Ascending aorta (tissue), 2 donors: ENCODE results near the gene TASP1. TPM values are rescaled to one million over a fixed set of nuclear protein-coding genes. Genes with fewer than 3 reads are reported as not detected.
"Not testable (repeated sequence)": the region's sequence is repeated elsewhere in the genome, so short reads cannot be mapped to it uniquely, and the experiment has no call there.

Experiments
- DNase-seq, 2 donors: peaks; one replicate each; pipeline ENCODE4 v3.0.0-alpha.2; 2019; ENCODE audit warnings: low spot score in 2 of 2
- H3K27ac ChIP-seq, 2 donors: fragments of 200-600 bp; sonication (generic); one replicate each; pipeline ENCODE4 v1.5.1; 2016 to 2017; ENCODE audit warnings: mild to moderate bottlenecking in 1 of 2
- H3K27me3 ChIP-seq: fragments of 200-600 bp; sonication (generic); one replicate; pipeline ENCODE4 v1.5.1; 2017
- H3K36me3 ChIP-seq, 2 donors: fragments of 200-600 bp; sonication (generic); one replicate each; pipeline ENCODE4 v1.5.1; 2016
- H3K4me1 ChIP-seq, 2 donors: fragments of 200-600 bp; sonication (generic); one replicate each; pipeline ENCODE4 v1.5.1; 2016 to 2017; ENCODE audit warnings: mild to moderate bottlenecking in 1 of 2
- H3K4me3 ChIP-seq, 2 donors: fragments of 200-600 bp; sonication (generic); one replicate each; pipeline ENCODE4 v1.5.1; 2016 to 2017; ENCODE audit warnings: mild to moderate bottlenecking in 1 of 2
- H3K9me3 ChIP-seq, 2 donors: fragments of 200-600 bp; sonication (generic); one replicate each; pipeline ENCODE4 v1.5.1; 2016
- CTCF ChIP-seq, 3 experiments: fragments of 200-600 bp in 2 of 3; fragments of 450-650 bp in 1 of 3; sonication (generic) in 2 of 3; IDR thresholded peaks; one replicate each; pipeline ENCODE4 v1.5.1; 2016 to 2019; ENCODE audit warnings: antibody characterized with exemption in 3 of 3, mild to moderate bottlenecking in 1 of 3, moderate library complexity in 1 of 3
- intact Hi-C: fragments of 100-400 bp; cut with DNase I; formaldehyde crosslinking; loops from one replicate; pipeline ENCODE4 v1.15.1; 2023
- total RNA-seq: library from RNA; depleted of rRNA; stranded (reverse); fragments of >200 nt; gene quantifications from one replicate; pipeline ENCODE4 v1.1.0, GENCODE V29; 2016

The TASP1 gene
- total RNA-seq, 1 donor from 2014 or later = 17.2 TPM

DNA sequence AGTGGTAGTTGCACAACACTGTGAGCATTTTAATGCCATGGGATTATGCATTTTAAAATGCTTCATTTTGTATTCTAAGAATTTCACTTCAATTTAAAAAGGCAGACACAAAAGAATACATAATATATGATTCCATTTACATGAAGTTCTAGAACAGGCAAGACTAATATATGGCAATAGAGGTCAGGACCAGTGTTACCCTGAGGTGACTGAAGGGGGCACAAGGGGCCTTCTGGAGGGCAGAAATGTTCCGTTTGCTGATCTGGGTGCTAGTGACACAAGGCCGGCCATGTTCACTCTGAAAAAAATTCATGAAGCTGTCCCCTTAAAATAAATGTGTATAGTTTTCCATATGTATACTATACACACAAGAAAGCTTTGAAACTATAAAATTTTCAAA lies 28.5 kb downstream of the TASP1 start:
- Histone ChIP-seq H3K4me3 (no peak overlapping the region), H3K9me3 (no peaks in the 10 kb centered on the region), H3K27ac (no peak overlapping the region), H3K36me3 (peaks cover 7 to 13% of the 10 kb centered on the region in 2 donors), H3K27me3 (no peaks in the 10 kb centered on the region), H3K4me1 (peaks cover 3 to 12% of the 10 kb centered on the region in 2 donors)
- intact Hi-C loops = loop anchor here (5.0 to 10.0 kb wide), 3 partner anchors 38 to 127 kb away; no protein-coding TSS in a partner anchor
- TF ChIP-seq CTCF (IDR thresholded peaks at IDR 0.05) = peak in 1 of 3 experiments; percentile 6
- DNase-seq = no peak

- Histone ChIP-seq H3K4me3 (no peak overlapping the region), H3K9me3 (no peaks in the 10 kb centered on the region), H3K27ac (no peak overlapping the region), H3K27me3 (no peaks in the 10 kb centered on the region), H3K4me1 (peaks cover 0 to 1% of the 10 kb centered on the region in 2 donors), H3K36me3 (peaks cover 7 to 20% of the 10 kb centered on the region in 2 donors)
- TF ChIP-seq CTCF (IDR thresholded peaks at IDR 0.05) = no peak
- DNase-seq = no peak
- intact Hi-C loops = no loop called here
These were observed 30.7 kb downstream of the TASP1 start for GRCh38 chr20:13608066-13608465.

DNA sequence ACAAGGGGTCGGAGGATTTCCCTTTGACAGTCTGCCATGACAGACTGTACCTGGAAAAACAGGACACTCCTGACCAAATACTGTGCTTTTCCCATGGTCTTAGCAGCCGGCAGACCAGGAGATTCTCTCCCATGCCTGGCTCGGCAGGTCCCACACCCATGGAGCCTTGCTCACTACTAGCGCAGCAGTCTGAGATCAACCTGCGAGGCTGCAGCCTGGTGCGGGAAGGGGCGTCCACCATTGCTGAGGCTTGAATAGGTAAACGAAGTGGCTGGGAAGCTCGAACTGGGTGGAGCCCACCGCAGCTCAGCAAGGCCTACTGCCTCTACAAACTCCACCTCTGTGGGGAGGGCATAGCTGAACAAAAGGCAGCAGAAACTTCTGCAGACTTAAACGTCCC lies 45.3 kb downstream of the TASP1 start:
- H3K4me3 ChIP-seq, H3K9me3 ChIP-seq, H3K27me3 ChIP-seq, H3K27ac ChIP-seq, intact Hi-C loops, DNase-seq, H3K4me1 ChIP-seq: not testable (repeated sequence)
- peaks cover 0 to 17% of the 10 kb centered on the region in 2 donors for H3K36me3 ChIP-seq

- Histone ChIP-seq H3K9me3 (peaks cover 0 to 7% of the 10 kb centered on the region in 2 donors), H3K4me3 (no peak overlapping the region), H3K36me3 (peaks cover 3 to 19% of the 10 kb centered on the region in 2 donors), H3K27ac (no peak overlapping the region), H3K27me3 (no peaks in the 10 kb centered on the region), H3K4me1 (no peaks in the 10 kb centered on the region)
- no peak for TF ChIP-seq CTCF (IDR thresholded peaks at IDR 0.05)
- intact Hi-C loops = no loop called here
- no peak for DNase-seq
These were observed 50.7 kb downstream of the TASP1 start for GRCh38 chr20:13588049-13588448.

DNA sequence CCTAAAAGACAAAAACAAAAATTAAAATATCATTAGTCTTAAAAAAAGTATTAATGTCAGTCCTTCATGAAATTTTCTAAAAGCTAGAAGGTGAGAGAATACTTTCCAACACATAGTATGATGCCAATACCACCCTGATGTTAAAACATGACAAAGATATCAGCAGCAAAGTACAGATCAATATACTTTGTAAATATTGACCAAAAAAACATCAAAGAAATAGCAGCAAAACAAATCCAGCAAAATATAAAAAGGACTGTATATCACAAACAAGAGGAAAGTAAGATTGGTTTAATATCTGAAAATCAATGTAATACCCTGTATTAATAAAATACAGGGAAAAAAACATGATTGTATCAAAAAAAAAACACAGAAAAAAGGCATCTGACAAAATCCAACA lies 51.4 kb downstream of the TASP1 start:
- H3K36me3 ChIP-seq = peaks cover 3 to 22% of the 10 kb centered on the region in 2 donors
- intact Hi-C loops = no loop called here
- TF ChIP-seq CTCF (IDR thresholded peaks at IDR 0.05) = no peak

GRCh38 chr20:13586133-13586532 lies 52.6 kb downstream of the TASP1 start:
- no peak overlapping the region for H3K27ac ChIP-seq
- intact Hi-C loops = no loop called here
- no peak for TF ChIP-seq CTCF (IDR thresholded peaks at IDR 0.05)

More for the DNA sequence above, 51.4 kb downstream of the TASP1 start:
- H3K27ac ChIP-seq = no peak overlapping the region
- no peak for DNase-seq
- no peaks in the 10 kb centered on the region for H3K27me3 ChIP-seq
- peaks cover 0 to 7% of the 10 kb centered on the region in 2 donors for H3K9me3 ChIP-seq
- no peaks in the 10 kb centered on the region for H3K4me1 ChIP-seq
- H3K4me3 ChIP-seq = no peak overlapping the region

More at GRCh38 chr20:13586133-13586532, 52.6 kb downstream of the TASP1 start:
- Histone ChIP-seq H3K27me3 (no peaks in the 10 kb centered on the region), H3K4me3 (no peak overlapping the region), H3K36me3 (peaks cover 6 to 22% of the 10 kb centered on the region in 2 donors), H3K4me1 (no peaks in the 10 kb centered on the region), H3K9me3 (peaks cover 0 to 7% of the 10 kb centered on the region in 2 donors)
- no peak for DNase-seq
